ENCODE data around the gene GFRA1. TPM values are rescaled to one million over a fixed set of nuclear protein-coding genes. Genes with fewer than 3 reads are reported as not detected.

GFRA1 gene
- total and polyA plus RNA-seq, 2 of the 4 experiments (the other 2 are of a cell fraction) = 9.1 to 9.3 TPM

- no peak overlapping the region for H3K4ac ChIP-seq (ENCODE audit: low read depth, low read length)
- no peak overlapping the region for H3K4me2 ChIP-seq (ENCODE audit: low read depth, low read length)
- H4K91ac ChIP-seq (ENCODE audit: insufficient read depth, low read depth, low read length) = no peak overlapping the region
- intact Hi-C loops (cut with micrococcal nuclease) = no loop called here
- H3K9ac ChIP-seq (ENCODE audit: low read depth, low read length) = no peak overlapping the region
- H2AK5ac ChIP-seq (ENCODE audit: low read depth, low read length) = no peak overlapping the region
- POLR2A ChIA-PET (ENCODE audit: unreplicated experiment) = no interaction called here
- H2BK5ac ChIP-seq (ENCODE audit: low read depth, low read length, poor library complexity, severe bottlenecking) = no peak overlapping the region
- H2AK9ac ChIP-seq (replicated peaks; ENCODE audit: low read depth, low read length, poor library complexity) = no peak overlapping the region
- no peak overlapping the region for H3K27ac ChIP-seq (ENCODE audit: insufficient read depth, low read length)
- no peak overlapping the region for H3K23ac ChIP-seq (ENCODE audit: low read depth, low read length)
- no peak overlapping the region for H3K4me3 ChIP-seq (ENCODE audit: insufficient read depth, low read depth, low read length)
- 20% methylated on average over 2 of the region's 5 CpGs; no CpG with 5 or more reads in 1 of the 2 experiments for WGBS, 2 experiments (ENCODE audit: extremely low coverage in 2 of 2, insufficient read length in 1 of 2)
- no TSS peak for BruUV-seq (replicated peaks)
- no peaks in the 10 kb centered on the region for H3K79me1 ChIP-seq (ENCODE audit: low read depth in 1 of 2, low read length in 2 of 2)
- H3K27me3 ChIP-seq (ENCODE audit: control insufficient read depth, insufficient read depth, low read length) = no peaks in the 10 kb centered on the region
- DNase-seq = no peak
- H2AFZ ChIP-seq (replicated peaks; ENCODE audit: low read length, poor library complexity) = no peak overlapping the region
- ATAC-seq (ENCODE audit: low read depth) = no peak
- CTCF ChIA-PET = interaction anchor here (0.6 to 1.8 kb wide), 2 partner anchors 21 to 222 kb away, joined by 4 to 7 read pairs; no protein-coding TSS in a partner anchor
- H3K14ac ChIP-seq (replicated peaks; ENCODE audit: low read depth, low read length) = no peak overlapping the region
- H3K9me1 ChIP-seq (ENCODE audit: insufficient read depth, low read length) = no peaks in the 10 kb centered on the region
- H3K18ac ChIP-seq (ENCODE audit: low read depth, low read length) = no peak overlapping the region
- in situ Hi-C loops (cut with MboI; ENCODE audit: low sequenced_read_pairs) = no loop called here
- no peak overlapping the region for H4K5ac ChIP-seq (ENCODE audit: low read depth, low read length)
- dilution Hi-C loops (cut with HindIII; ENCODE audit: low sequenced_read_pairs, unreplicated experiment) = no loop called here
- H3K56ac ChIP-seq (ENCODE audit: extremely low read depth, insufficient read depth, low read length) = no peak overlapping the region
- H4K20me1 ChIP-seq (ENCODE audit: insufficient read depth, low read length) = no peaks in the 10 kb centered on the region
- H3K4me1 ChIP-seq (ENCODE audit: control insufficient read depth, insufficient read depth, low read length) = no peaks in the 10 kb centered on the region
- no peak overlapping the region for H2BK20ac ChIP-seq (ENCODE audit: low read depth, low read length)
- no peak overlapping the region for H2BK120ac ChIP-seq (ENCODE audit: low read depth, low read length)
- no peak for TF ChIP-seq POLR2A (IDR thresholded peaks at IDR 0.05; ENCODE audit: low read depth, low read length)
- peaks cover 16% of the 10 kb centered on the region for H3K9me3 ChIP-seq (ENCODE audit: control insufficient read depth, insufficient read depth, low read length)
- no peak overlapping the region for H4K8ac ChIP-seq (ENCODE audit: low read depth in 2 of 2, low read length in 2 of 2)
- no peak overlapping the region for H2BK15ac ChIP-seq (ENCODE audit: low read depth, low read length)
- H3K36me3 ChIP-seq (ENCODE audit: control insufficient read depth, insufficient read depth, low read length) = no peaks in the 10 kb centered on the region
Observed at GRCh38 chr10:116164291-116164690, 108.7 kb downstream of the GFRA1 start.
